Muscle layer of duodenum (tissue), 2 donors: ENCODE results near the gene TTC27.

Experiments used
- H3K27ac ChIP-seq: one replicate; pipeline ENCODE4 v1.7.0; 2013; ENCODE audit warnings: mild to moderate bottlenecking, low read length
- H3K27me3 ChIP-seq: one replicate; pipeline ENCODE4 v1.7.0; 2013; ENCODE audit warnings: low read depth, mild to moderate bottlenecking, control low read depth, low read length
- H3K36me3 ChIP-seq, 2 donors: one replicate each; pipeline ENCODE4 v1.7.0; 2013; ENCODE audit warnings: low read length in 2 of 2, control low read depth in 1 of 2, mild to moderate bottlenecking in 1 of 2; ENCODE audit not compliant: insufficient read depth in 2 of 2, control insufficient read depth in 1 of 2
- H3K4me1 ChIP-seq, 2 donors: one replicate each; pipeline ENCODE4 v1.7.0; 2013; ENCODE audit warnings: low read length in 2 of 2, mild to moderate bottlenecking in 2 of 2, control low read depth in 1 of 2, moderate library complexity in 1 of 2; ENCODE audit not compliant: insufficient read depth in 2 of 2, control insufficient read depth in 1 of 2
- H3K4me3 ChIP-seq, 2 donors: one replicate each; pipeline ENCODE4 v1.7.0; 2013; ENCODE audit warnings: low read length in 2 of 2, low read depth in 1 of 2, mild to moderate bottlenecking in 1 of 2
- H3K9me3 ChIP-seq, 2 donors: one replicate each; pipeline ENCODE4 v1.7.0; 2013; ENCODE audit warnings: low read length in 2 of 2, control low read depth in 1 of 2, mild to moderate bottlenecking in 1 of 2; ENCODE audit not compliant: control insufficient read depth in 1 of 2
- donor health status: healthy.

Gene TTC27

GRCh38 chr2:32668254-32668653 lies 40.4 kb downstream of the TTC27 start:
- Histone ChIP-seq H3K9me3 (no peaks in the 10 kb centered on the region), H3K4me3 (no peak overlapping the region), H3K36me3 (peaks cover 0 to 8% of the 10 kb centered on the region in 2 donors), H3K27me3 (no peaks in the 10 kb centered on the region), H3K27ac (no peak overlapping the region), H3K4me1 (no peaks in the 10 kb centered on the region)

- H3K4me1 ChIP-seq, result no peaks in the 10 kb centered on the region
- peaks cover 0 to 10% of the 10 kb centered on the region in 2 donors for H3K36me3 ChIP-seq
- no peak overlapping the region for H3K27ac ChIP-seq
- no peak overlapping the region for H3K4me3 ChIP-seq
- H3K27me3 ChIP-seq, result no peaks in the 10 kb centered on the region
- no peaks in the 10 kb centered on the region for H3K9me3 ChIP-seq
These were observed 44.2 kb downstream of the TTC27 start for GRCh38 chr2:32671885-32672533.

GRCh38 chr2:32678825-32679224 lies 51.0 kb downstream of the TTC27 start:
- no peaks in the 10 kb centered on the region for H3K27me3 ChIP-seq
- peaks cover 3 to 26% of the 10 kb centered on the region in 2 donors for H3K36me3 ChIP-seq
- no peak overlapping the region for H3K4me3 ChIP-seq
- no peak overlapping the region for H3K27ac ChIP-seq
- H3K9me3 ChIP-seq, result no peaks in the 10 kb centered on the region
- H3K4me1 ChIP-seq, result no peaks in the 10 kb centered on the region

- no peak overlapping the region for H3K4me3 ChIP-seq
- H3K36me3 ChIP-seq, result peaks cover 3 to 19% of the 10 kb centered on the region in 2 donors
- no peaks in the 10 kb centered on the region for H3K4me1 ChIP-seq
- H3K9me3 ChIP-seq, result no peaks in the 10 kb centered on the region
- no peaks in the 10 kb centered on the region for H3K27me3 ChIP-seq
- no peak overlapping the region for H3K27ac ChIP-seq
These were observed 53.1 kb downstream of the TTC27 start for GRCh38 chr2:32680942-32681341.

- no peaks in the 10 kb centered on the region for H3K27me3 ChIP-seq
- H3K36me3 ChIP-seq, result peaks cover 3 to 18% of the 10 kb centered on the region in 2 donors
- no peak overlapping the region for H3K27ac ChIP-seq
- no peak overlapping the region for H3K4me3 ChIP-seq
- H3K4me1 ChIP-seq, result no peaks in the 10 kb centered on the region
- H3K9me3 ChIP-seq, result no peaks in the 10 kb centered on the region
These were observed 55.8 kb downstream of the TTC27 start for GRCh38 chr2:32683520-32684086.

GRCh38 chr2:32688541-32688940 lies 60.7 kb downstream of the TTC27 start:
- no peaks in the 10 kb centered on the region for H3K27me3 ChIP-seq
- no peaks in the 10 kb centered on the region for H3K4me1 ChIP-seq
- H3K9me3 ChIP-seq, result no peaks in the 10 kb centered on the region
- no peaks in the 10 kb centered on the region for H3K36me3 ChIP-seq
- H3K4me3 ChIP-seq, result no peak overlapping the region
- H3K27ac ChIP-seq, result no peak overlapping the region

GRCh38 chr2:32691678-32692077 lies 63.8 kb downstream of the TTC27 start:
- Histone ChIP-seq H3K9me3 (no peaks in the 10 kb centered on the region), H3K4me1 (no peaks in the 10 kb centered on the region), H3K27me3 (no peaks in the 10 kb centered on the region), H3K36me3 (no peaks in the 10 kb centered on the region), H3K4me3 (no peak overlapping the region), H3K27ac (no peak overlapping the region)

GRCh38 chr2:32696439-32696838 lies 68.6 kb downstream of the TTC27 start:
- H3K4me3 ChIP-seq, result no peak overlapping the region
- H3K4me1 ChIP-seq, result no peaks in the 10 kb centered on the region

GRCh38 chr2:32697156-32697555 lies 69.3 kb downstream of the TTC27 start:
- no peak overlapping the region for H3K27ac ChIP-seq
- H3K4me3 ChIP-seq, result no peak overlapping the region
- H3K36me3 ChIP-seq, result no peaks in the 10 kb centered on the region
- H3K4me1 ChIP-seq, result no peaks in the 10 kb centered on the region
- H3K27me3 ChIP-seq, result no peaks in the 10 kb centered on the region
- no peaks in the 10 kb centered on the region for H3K9me3 ChIP-seq

More at GRCh38 chr2:32696439-32696838, 68.6 kb downstream of the TTC27 start:
- no peaks in the 10 kb centered on the region for H3K36me3 ChIP-seq
- H3K27me3 ChIP-seq, result no peaks in the 10 kb centered on the region
- no peaks in the 10 kb centered on the region for H3K9me3 ChIP-seq
- no peak overlapping the region for H3K27ac ChIP-seq

GRCh38 chr2:32699151-32699550 lies 71.3 kb downstream of the TTC27 start:
- no peak overlapping the region for H3K4me3 ChIP-seq
- no peaks in the 10 kb centered on the region for H3K4me1 ChIP-seq
- no peak overlapping the region for H3K27ac ChIP-seq
- H3K27me3 ChIP-seq, result no peaks in the 10 kb centered on the region
- no peaks in the 10 kb centered on the region for H3K9me3 ChIP-seq
- H3K36me3 ChIP-seq, result peaks cover 0 to 8% of the 10 kb centered on the region in 2 donors

- H3K9me3 ChIP-seq, result no peaks in the 10 kb centered on the region
- H3K4me1 ChIP-seq, result no peaks in the 10 kb centered on the region
- H3K27me3 ChIP-seq, result no peaks in the 10 kb centered on the region
- no peak overlapping the region for H3K27ac ChIP-seq
- no peak overlapping the region for H3K4me3 ChIP-seq
- peaks cover 0 to 13% of the 10 kb centered on the region in 2 donors for H3K36me3 ChIP-seq
These were observed 74.0 kb downstream of the TTC27 start for GRCh38 chr2:32701806-32702205.
